Measurements from ENCODE around the gene ACBD6.

ACBD6 gene

GRCh38 chr1:180548686-180549317 is 46.4 kb upstream of the ACBD6 start:
- Histone ChIP-seq H3K9ac (ENCODE audit: low read length) (no peak overlapping the region), H3K9me2 (ENCODE audit: low read depth, low read length) (no peaks in the 10 kb centered on the region), H3K27me3 (ENCODE audit: insufficient read depth, low read length) (no peaks in the 10 kb centered on the region), H3K79me2 (ENCODE audit: insufficient read depth, low read length) (no peaks in the 10 kb centered on the region), H3K4me2 (ENCODE audit: low read length) (no peak overlapping the region), H3F3A (ENCODE audit: insufficient read depth, low read length) (no peaks in the 10 kb centered on the region), H2AFZ (ENCODE audit: low read length) (no peak overlapping the region), H3K4me1 (ENCODE audit: insufficient read depth, low read length, severe bottlenecking) (no peaks in the 10 kb centered on the region), H3K27ac (ENCODE audit: low read depth, low read length, poor library complexity, severe bottlenecking) (no peak overlapping the region), H3K4me3 (ENCODE audit: low read depth, low read length, poor library complexity, severe bottlenecking) (no peak overlapping the region), H4K20me1 (ENCODE audit: insufficient read depth, low read length) (no peaks in the 10 kb centered on the region), H3K9me3 (ENCODE audit: low read length) (no peaks in the 10 kb centered on the region), H3K36me3 (ENCODE audit: insufficient read depth, low read length) (no peaks in the 10 kb centered on the region)
- TF ChIP-seq CTCF (IDR thresholded peaks at IDR 0.05; ENCODE audit: low read length) = no peak
- no peak for TF ChIP-seq EZH2 (IDR thresholded peaks at IDR 0.05; ENCODE audit: borderline replicate concordance, low read length)

- H3K4me1 ChIP-seq (ENCODE audit: insufficient read depth, low read length, severe bottlenecking) = no peaks in the 10 kb centered on the region
- H3K27me3 ChIP-seq (ENCODE audit: insufficient read depth, low read length) = no peaks in the 10 kb centered on the region
- no peaks in the 10 kb centered on the region for H3K9me3 ChIP-seq (ENCODE audit: low read length)
- no peaks in the 10 kb centered on the region for H3K9me2 ChIP-seq (ENCODE audit: low read depth, low read length)
- no peaks in the 10 kb centered on the region for H3F3A ChIP-seq (ENCODE audit: insufficient read depth, low read length)
- no peaks in the 10 kb centered on the region for H3K36me3 ChIP-seq (ENCODE audit: insufficient read depth, low read length)
- H2AFZ ChIP-seq (ENCODE audit: low read length) = no peak overlapping the region
- H3K4me2 ChIP-seq (ENCODE audit: low read length) = no peak overlapping the region
- H3K4me3 ChIP-seq (ENCODE audit: low read depth, low read length, poor library complexity, severe bottlenecking) = no peak overlapping the region
- TF ChIP-seq CTCF (IDR thresholded peaks at IDR 0.05; ENCODE audit: low read length) = no peak
- no peak for TF ChIP-seq EZH2 (IDR thresholded peaks at IDR 0.05; ENCODE audit: borderline replicate concordance, low read length)
- H4K20me1 ChIP-seq (ENCODE audit: insufficient read depth, low read length) = no peaks in the 10 kb centered on the region
- no peak overlapping the region for H3K27ac ChIP-seq (ENCODE audit: low read depth, low read length, poor library complexity, severe bottlenecking)
- H3K9ac ChIP-seq (ENCODE audit: low read length) = no peak overlapping the region
- H3K79me2 ChIP-seq (ENCODE audit: insufficient read depth, low read length) = no peaks in the 10 kb centered on the region
Observed at GRCh38 chr1:180545991-180546390, 43.6 kb upstream of the ACBD6 start.

- Histone ChIP-seq H2AFZ (ENCODE audit: low read length) (no peak overlapping the region), H3K79me2 (ENCODE audit: insufficient read depth, low read length) (no peaks in the 10 kb centered on the region), H3K27ac (ENCODE audit: low read depth, low read length, poor library complexity, severe bottlenecking) (no peak overlapping the region), H3F3A (ENCODE audit: insufficient read depth, low read length) (no peaks in the 10 kb centered on the region), H3K4me2 (ENCODE audit: low read length) (no peak overlapping the region), H3K9me2 (ENCODE audit: low read depth, low read length) (no peaks in the 10 kb centered on the region), H3K9me3 (ENCODE audit: low read length) (no peaks in the 10 kb centered on the region), H3K4me1 (ENCODE audit: insufficient read depth, low read length, severe bottlenecking) (no peaks in the 10 kb centered on the region), H3K27me3 (ENCODE audit: insufficient read depth, low read length) (no peaks in the 10 kb centered on the region), H3K9ac (ENCODE audit: low read length) (no peak overlapping the region), H4K20me1 (ENCODE audit: insufficient read depth, low read length) (no peaks in the 10 kb centered on the region), H3K36me3 (ENCODE audit: insufficient read depth, low read length) (no peaks in the 10 kb centered on the region), H3K4me3 (ENCODE audit: low read depth, low read length, poor library complexity, severe bottlenecking) (no peak overlapping the region)
- TF ChIP-seq CTCF (IDR thresholded peaks at IDR 0.05; ENCODE audit: low read length) = no peak
- no peak for TF ChIP-seq EZH2 (IDR thresholded peaks at IDR 0.05; ENCODE audit: borderline replicate concordance, low read length)
Observed at GRCh38 chr1:180544050-180544449, 41.7 kb upstream of the ACBD6 start.
